ENCODE data around the gene SDSL.

- TF ChIP-seq CTCF (IDR thresholded peaks at IDR 0.05), result no peak
- no peak for TF ChIP-seq NR3C1 (CRISPR knock-in tag; conservative IDR thresholded peaks at IDR 0.05; ENCODE audit: low read depth)
- TF ChIP-seq ATF2 (CRISPR knock-in tag; IDR thresholded peaks at IDR 0.05; ENCODE audit: borderline replicate concordance, low read depth), result no peak
- no peak; the same call in 1 of the 2 replicates for TF ChIP-seq IRF1 (CRISPR knock-in tag; IDR thresholded peaks at IDR 0.05)
- no peak for TF ChIP-seq E2F4 (CRISPR knock-in tag; IDR thresholded peaks at IDR 0.05; ENCODE audit: borderline replicate concordance, low read depth)
- no peak for TF ChIP-seq ATF1 (CRISPR knock-in tag; IDR thresholded peaks at IDR 0.05)
- TF ChIP-seq ZNF512 (CRISPR knock-in tag; IDR thresholded peaks at IDR 0.05; ENCODE audit: borderline replicate concordance), result no peak
- TF ChIP-seq IRF2 (CRISPR knock-in tag; IDR thresholded peaks at IDR 0.05; ENCODE audit: borderline replicate concordance, low read depth), result no peak
- TF ChIP-seq JUN (CRISPR knock-in tag; IDR thresholded peaks at IDR 0.05), result no peak
- TF ChIP-seq SMAD4 (CRISPR knock-in tag; IDR thresholded peaks at IDR 0.05), result no peak
- no peak for TF ChIP-seq MAX (CRISPR knock-in tag; IDR thresholded peaks at IDR 0.05)
- no peak for TF ChIP-seq USF2 (CRISPR knock-in tag; IDR thresholded peaks at IDR 0.05)
- no peak for TF ChIP-seq ZNF281 (CRISPR knock-in tag; IDR thresholded peaks at IDR 0.05)
These were observed 41.0 kb downstream of the SDSL start for GRCh38 chr12:113462998-113463745.
